Tibial nerve (tissue), 4 donors: ENCODE measurements around the gene SLX9. TPM values are rescaled to one million over a fixed set of nuclear protein-coding genes. Genes with fewer than 3 reads are reported as not detected.

Experiments used
- DNase-seq, 2 donors: peaks; one replicate each; pipeline ENCODE4 v3.0.0-alpha.2; 2019; ENCODE audit warnings: low spot score in 2 of 2
- H3K27ac ChIP-seq, 4 donors: fragments of 200-600 bp; sonication (generic) in 3 of 4; one replicate each; pipeline ENCODE4 v1.5.1; 2017 to 2019; ENCODE audit warnings: mild to moderate bottlenecking in 1 of 4
- H3K27me3 ChIP-seq, 2 donors: fragments of 200-600 bp; sonication (generic) in 1 of 2; one replicate each; pipeline versions ENCODE4 v1.5.1 to v1.6.0; 2017 to 2019
- H3K36me3 ChIP-seq, 3 donors: fragments of 200-600 bp; sonication (generic); one replicate each; pipeline ENCODE4 v1.5.1; 2018 to 2019
- H3K4me1 ChIP-seq, 4 donors: fragments of 200-600 bp; sonication (generic) in 3 of 4; one replicate each; pipeline ENCODE4 v1.5.1; 2017 to 2019
- H3K4me3 ChIP-seq, 4 donors: fragments of 200-600 bp; sonication (generic) in 3 of 4; one replicate each; pipeline ENCODE4 v1.5.1; 2017 to 2019; ENCODE audit warnings: mild to moderate bottlenecking in 1 of 4, moderate library complexity in 1 of 4
- H3K9me3 ChIP-seq, 4 donors: fragments of 200-600 bp; sonication (generic) in 3 of 4; one replicate each; pipeline ENCODE4 v1.5.1; 2017 to 2019
- CTCF ChIP-seq, 5 experiments: fragments of 200-600 bp in 3 of 5; fragments of 450-650 bp in 2 of 5; sonication (generic) in 3 of 5; IDR thresholded peaks; one replicate each; pipeline ENCODE4 v1.5.1; 2016 to 2019; ENCODE audit warnings: antibody characterized with exemption in 5 of 5, mild to moderate bottlenecking in 3 of 5, moderate library complexity in 2 of 5
- EP300 ChIP-seq, 2 donors: sonication (generic); formaldehyde crosslinking; IDR thresholded peaks; one replicate each; pipeline ENCODE4 v1.6.1; 2017; ENCODE audit warnings: antibody characterized with exemption in 2 of 2, mild to moderate bottlenecking in 1 of 2
- POLR2A ChIP-seq, 2 donors: fragments of 450-650 bp; IDR thresholded peaks; one replicate each; pipeline ENCODE4 v1.6.1; 2017; ENCODE audit warnings: antibody characterized with exemption in 2 of 2, mild to moderate bottlenecking in 2 of 2, moderate library complexity in 2 of 2
- WGBS, 2 donors: methylation state at CpG; one replicate each; pipeline ENCODE4 v1.1.5; 2018; 5-methylcytosine and 5-hydroxymethylcytosine counted together
- total RNA-seq, 4 donors: library from RNA; depleted of rRNA; stranded (reverse); fragments of >200 nt; gene quantifications; one replicate each; pipeline ENCODE4 v1.1.0, GENCODE V29; 2016

The SLX9 gene
- total RNA-seq, 4 donors from 2014 or later = 3.7 to 19.8 (median 13.3) TPM

- no peak for DNase-seq
- TF ChIP-seq EP300 (IDR thresholded peaks at IDR 0.05) (no peak), CTCF (IDR thresholded peaks at IDR 0.05) (no peak), POLR2A (IDR thresholded peaks at IDR 0.05) (no peak)
- peaks cover 0 to 5% (median 0%) of the 10 kb centered on the region in 4 donors for H3K9me3 ChIP-seq
- no peak overlapping the region for H3K27ac ChIP-seq
- WGBS, 2 donors = 90 to 93% methylated on average over 22 to 24 of the region's 29 CpGs
- H3K4me1 ChIP-seq = peaks cover 0 to 7% (median 4%) of the 10 kb centered on the region in 4 donors
- H3K36me3 ChIP-seq = no peaks in the 10 kb centered on the region
- H3K27me3 ChIP-seq = no peaks in the 10 kb centered on the region
- H3K4me3 ChIP-seq = no peak overlapping the region
Observed at GRCh38 chr21:44999972-45000636, 60.3 kb downstream of the SLX9 start.

GRCh38 chr21:45000637-45001133 is 60.9 kb downstream of the SLX9 start:
- DNase-seq = no peak
- no peak overlapping the region for H3K27ac ChIP-seq
- 80 to 90% methylated on average over 27 of the region's 27 CpGs for WGBS, 2 donors

GRCh38 chr21:45001134-45002095 is 61.6 kb downstream of the SLX9 start:
- no peak overlapping the region for H3K4me3 ChIP-seq
- no peak for DNase-seq

More at GRCh38 chr21:45000637-45001133, 60.9 kb downstream of the SLX9 start:
- no peak for TF ChIP-seq EP300 (IDR thresholded peaks at IDR 0.05)
- TF ChIP-seq POLR2A (IDR thresholded peaks at IDR 0.05) = no peak
- no peak for TF ChIP-seq CTCF (IDR thresholded peaks at IDR 0.05)
- no peak overlapping the region for H3K4me3 ChIP-seq
- H3K27me3 ChIP-seq = no peaks in the 10 kb centered on the region
- H3K36me3 ChIP-seq = no peaks in the 10 kb centered on the region
- H3K4me1 ChIP-seq = peaks cover 0 to under 1% (median 0%) of the 10 kb centered on the region in 4 donors
- H3K9me3 ChIP-seq = peaks cover 0 to 10% (median 0%) of the 10 kb centered on the region in 4 donors

GRCh38 chr21:45002381-45003204 is 62.8 kb downstream of the SLX9 start:
- no peaks in the 10 kb centered on the region for H3K36me3 ChIP-seq
- no peak overlapping the region for H3K4me3 ChIP-seq
- peaks cover 0 to 13% (median 0%) of the 10 kb centered on the region in 4 donors for H3K9me3 ChIP-seq
- no peaks in the 10 kb centered on the region for H3K4me1 ChIP-seq
- H3K27me3 ChIP-seq = no peaks in the 10 kb centered on the region
- TF ChIP-seq POLR2A (IDR thresholded peaks at IDR 0.05) (no peak), EP300 (IDR thresholded peaks at IDR 0.05) (no peak), CTCF (IDR thresholded peaks at IDR 0.05) (no peak)
- DNase-seq = no peak
- H3K27ac ChIP-seq = no peak overlapping the region
- WGBS, 2 donors = 87 to 91% methylated on average over 16 to 23 of the region's 28 CpGs

More at GRCh38 chr21:45001134-45002095, 61.6 kb downstream of the SLX9 start:
- Histone ChIP-seq H3K27ac (no peak overlapping the region), H3K9me3 (peaks cover 0 to 13% (median 0%) of the 10 kb centered on the region in 4 donors), H3K36me3 (no peaks in the 10 kb centered on the region), H3K27me3 (no peaks in the 10 kb centered on the region), H3K4me1 (no peaks in the 10 kb centered on the region)
- WGBS, 2 donors = 73 to 75% methylated on average over 32 to 35 of the region's 46 CpGs
- no peak for TF ChIP-seq POLR2A (IDR thresholded peaks at IDR 0.05)
